Frontal cortex (tissue), 4 donors: Measurements from ENCODE around the gene MYDGF. TPM values are rescaled to one million over a fixed set of nuclear protein-coding genes. Genes with fewer than 3 reads are reported as not detected.

Experiments used
- DNase-seq, 2 donors: peaks; one replicate each; pipeline ENCODE4 v3.0.0; 2012; ENCODE audit warnings: low spot score in 2 of 2
- FAIRE-seq: peaks from 2 replicates; lab custom pipeline; 2012; peaks lifted over from hg19 to GRCh38; lab: Jason Lieb, UNC
- total RNA-seq: library from RNA; depleted of rRNA; stranded (reverse); fragments of >200 nt; gene quantifications from one replicate; pipeline ENCODE4 v1.2.3, GENCODE V29; 2014
- donor health status: control.
- donor health status: control.
- donor health status: control.

MYDGF gene
- total RNA-seq, 1 donor from 2014 or later: 33.4 TPM

DNA sequence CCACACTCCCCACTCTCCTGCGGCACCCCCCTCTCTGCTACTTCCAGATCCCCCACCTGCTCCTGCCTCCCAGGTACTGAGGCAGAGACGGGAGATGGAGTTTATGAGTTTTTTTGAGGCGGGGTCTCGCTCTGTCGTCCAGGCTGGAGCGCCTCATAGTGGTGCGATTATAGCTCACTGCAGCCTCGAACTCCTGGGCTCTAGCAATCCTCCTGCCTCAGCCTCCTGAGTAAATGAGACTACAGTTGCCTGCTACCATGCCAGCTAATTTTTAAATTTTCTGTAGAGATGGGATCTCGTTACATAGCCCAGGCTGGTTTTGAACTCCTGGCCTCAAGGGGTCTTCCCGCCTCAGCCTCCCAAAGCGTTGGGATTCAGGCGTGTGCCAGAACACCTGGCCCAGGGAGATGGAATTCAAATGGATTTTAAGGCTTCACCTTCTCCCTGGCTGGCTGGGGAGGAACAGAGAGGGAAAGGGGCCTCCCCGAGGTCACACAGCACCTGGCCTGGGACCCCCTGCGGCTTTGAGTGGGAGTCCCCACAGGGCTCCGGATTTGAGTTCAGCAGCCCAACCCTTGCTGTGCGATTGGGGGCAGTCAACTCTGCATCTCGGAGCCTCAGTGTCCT is 50.4 kb downstream of the MYDGF start:
- DNase-seq (no peak), FAIRE-seq (no peak)

GRCh38 chr19:4618019-4618418 is 52.1 kb downstream of the MYDGF start:
- FAIRE-seq: no peak
- no peak for DNase-seq

- DNase-seq: no peak
- FAIRE-seq: no peak
These were observed 56.8 kb downstream of the MYDGF start for GRCh38 chr19:4613254-4613751.

DNA sequence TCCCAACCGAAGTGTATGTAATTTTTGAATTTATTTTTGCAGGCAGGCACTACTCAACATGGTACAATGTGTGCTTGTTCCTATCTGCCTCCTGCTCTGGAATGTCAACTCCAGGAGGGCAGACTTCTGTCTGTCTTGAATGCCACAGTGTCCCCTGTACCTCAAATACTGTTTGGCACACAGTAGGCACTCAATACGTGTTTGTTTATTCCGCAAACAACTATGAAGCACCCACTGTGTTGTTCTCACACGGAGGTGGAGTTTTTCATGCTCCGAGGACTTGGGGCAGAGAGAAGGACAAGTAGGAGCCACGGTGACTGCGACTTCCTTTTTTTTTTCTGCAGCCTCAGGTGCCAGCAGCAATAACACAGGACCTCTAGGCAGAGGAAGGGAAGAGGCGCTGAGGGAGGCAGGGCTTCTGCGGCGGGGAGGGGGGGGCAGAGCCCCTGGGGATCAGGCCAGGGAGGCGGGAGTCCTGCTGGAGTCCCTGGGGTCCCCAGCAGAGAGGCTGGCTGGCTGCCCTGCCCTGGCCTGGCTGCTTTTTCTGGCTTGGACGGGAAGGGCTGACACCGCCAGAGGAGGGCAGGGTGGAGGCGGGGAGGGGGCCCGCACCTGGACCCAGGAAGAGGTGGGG is 60.1 kb downstream of the MYDGF start:
- DNase-seq (no peak), FAIRE-seq (no peak)

Other genes with a start within 250 kb of the MYDGF start
- 91.3 TPM for gene UBXN6, start 212.5 kb downstream of the MYDGF start, total RNA-seq
- gene HDGFL2, start 198.0 kb downstream of the MYDGF start, total RNA-seq: 44.8 TPM
- gene PLIN4, start 151.9 kb downstream of the MYDGF start, total RNA-seq: under 0.01 TPM
- 0.82 TPM for gene PLIN5, start 135.1 kb downstream of the MYDGF start, total RNA-seq
- under 0.01 TPM for gene LRG1, start 130.3 kb downstream of the MYDGF start, total RNA-seq
- 33.0 TPM for gene SEMA6B, start 110.7 kb downstream of the MYDGF start, total RNA-seq
- 4.5 TPM for gene TNFAIP8L1, start 30.8 kb downstream of the MYDGF start, total RNA-seq
- 7.7 TPM for gene DPP9, start 53.5 kb upstream of the MYDGF start, total RNA-seq
- 22.8 TPM for gene FEM1A, start 121.4 kb upstream of the MYDGF start, total RNA-seq
- gene TICAM1, start 161.4 kb upstream of the MYDGF start, total RNA-seq: 1.2 TPM
- 6.9 TPM for gene PLIN3, start 197.3 kb upstream of the MYDGF start, total RNA-seq
- gene ARRDC5, start 232.6 kb upstream of the MYDGF start, total RNA-seq: not detected
- 6.9 TPM for gene UHRF1, start 239.2 kb upstream of the MYDGF start, total RNA-seq